Activated naive CD4-positive, alpha-beta T cell treated with anti-CD3 and anti-CD28 coated beads, Interleukin-2, amount 50 U/mL, for 72 hours (primary cell): ENCODE measurements around the gene P2RX7. TPM values are rescaled to one million over a fixed set of nuclear protein-coding genes. Genes with fewer than 3 reads are reported as not detected.

Experiments
- ATAC-seq, 2 donors: fragments of 150-1000 bp; cut with Tn5 transposase; 2 replicates each; pipeline ENCODE4 v1.10.0; 2021; ENCODE audit warnings: mild to moderate bottlenecking in 2 of 2, moderate library complexity in 2 of 2
- DNase-seq, 2 donors: peaks; one replicate each; pipeline ENCODE4 v3.0.0; 2021 to 2022; ENCODE audit warnings: low spot score in 2 of 2
- H3K27ac Mint-ChIP-seq, 2 donors: one replicate each; pipeline ENCODE4 v1.8.0; 2022; ENCODE audit warnings: mild to moderate bottlenecking in 2 of 2, mixed read lengths in 2 of 2
- H3K36me3 Mint-ChIP-seq, 2 donors: one replicate each; pipeline ENCODE4 v1.8.0; 2022; ENCODE audit warnings: mixed read lengths in 2 of 2
- H3K9me3 Mint-ChIP-seq, 2 donors: one replicate each; pipeline ENCODE4 v1.8.0; 2022; ENCODE audit warnings: mixed read lengths in 2 of 2
- total RNA-seq, 2 donors: library from RNA; stranded (reverse); gene quantifications; one replicate each; pipeline ENCODE4 v1.2.3, GENCODE V29; 2022

Gene P2RX7
- total RNA-seq, 2 donors from 2014 or later = 1.2 to 7.3 TPM

DNA sequence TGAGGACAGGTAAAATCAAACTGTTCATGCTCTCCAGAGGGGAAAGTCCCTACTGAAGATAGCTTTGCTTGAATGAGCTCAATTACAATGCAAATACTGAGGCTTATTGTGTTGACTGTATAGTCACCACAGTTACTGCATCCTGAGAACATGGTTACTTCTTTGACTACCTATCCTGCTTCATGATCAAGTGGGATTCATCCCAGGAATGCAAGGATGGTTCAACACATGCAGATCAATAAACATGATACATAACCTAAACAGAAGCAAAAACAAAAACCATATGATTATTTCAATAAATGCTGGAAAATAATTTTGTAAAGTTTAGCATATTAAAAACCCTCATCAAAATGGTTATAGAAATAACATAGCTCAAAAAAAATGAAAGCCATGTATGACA is 32.9 kb upstream of the P2RX7 start:
- ATAC-seq (no peak), DNase-seq (no peak)
- no peak overlapping the region for H3K27ac Mint-ChIP-seq
- H3K36me3 Mint-ChIP-seq = peaks cover 6 to 9% of the 10 kb centered on the region in 2 donors
- H3K9me3 Mint-ChIP-seq = peaks cover 0 to 7% of the 10 kb centered on the region in 2 donors

DNA sequence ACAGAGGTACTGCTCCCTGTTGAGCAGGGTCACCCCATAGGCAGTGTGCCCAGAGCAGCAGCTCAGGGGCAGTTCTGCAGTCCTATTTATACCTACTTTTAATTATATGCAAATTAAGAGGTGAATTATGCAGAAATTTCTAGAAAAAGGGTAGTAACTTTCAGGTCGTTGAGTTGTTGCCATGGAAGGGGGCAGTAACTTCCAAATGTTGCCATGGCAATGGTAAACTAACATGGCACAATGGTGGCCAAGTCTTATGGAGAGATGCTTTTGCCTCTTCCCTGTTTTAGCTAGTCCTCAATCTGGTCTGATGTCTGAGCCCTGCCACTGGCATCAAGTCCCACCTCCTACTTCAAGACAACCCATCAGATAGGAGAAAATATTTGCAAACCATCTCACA is 30.4 kb upstream of the P2RX7 start:
- H3K27ac Mint-ChIP-seq = no peak overlapping the region
- peaks cover 0 to 7% of the 10 kb centered on the region in 2 donors for H3K9me3 Mint-ChIP-seq
- DNase-seq (no peak), ATAC-seq (no peak)
- H3K36me3 Mint-ChIP-seq = peaks cover 6 to 9% of the 10 kb centered on the region in 2 donors

DNA sequence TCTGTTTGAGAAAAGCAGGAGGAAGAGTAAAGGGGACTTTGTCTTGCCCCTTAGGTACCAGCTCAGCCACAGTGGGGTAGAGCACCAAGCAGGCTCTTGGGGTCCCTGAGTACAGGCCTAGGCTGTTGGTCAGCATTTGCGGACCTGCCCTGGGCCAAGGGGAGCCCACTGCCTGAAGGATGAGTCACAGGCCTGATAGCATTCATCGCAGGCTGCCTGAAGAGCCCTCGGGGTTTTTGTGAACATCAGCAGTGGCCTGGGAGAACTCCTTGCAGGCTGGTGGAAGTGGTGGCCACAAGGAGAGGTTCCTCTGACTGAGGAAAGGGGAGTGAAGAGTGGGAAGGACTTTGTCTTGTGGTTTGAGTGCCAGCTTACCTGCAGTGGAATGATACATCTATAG is 25.0 kb upstream of the P2RX7 start:
- ATAC-seq (no peak), DNase-seq (no peak)
- Mint-ChIP-seq H3K27ac (no peak overlapping the region), H3K36me3 (no peaks in the 10 kb centered on the region), H3K9me3 (no peaks in the 10 kb centered on the region)

DNA sequence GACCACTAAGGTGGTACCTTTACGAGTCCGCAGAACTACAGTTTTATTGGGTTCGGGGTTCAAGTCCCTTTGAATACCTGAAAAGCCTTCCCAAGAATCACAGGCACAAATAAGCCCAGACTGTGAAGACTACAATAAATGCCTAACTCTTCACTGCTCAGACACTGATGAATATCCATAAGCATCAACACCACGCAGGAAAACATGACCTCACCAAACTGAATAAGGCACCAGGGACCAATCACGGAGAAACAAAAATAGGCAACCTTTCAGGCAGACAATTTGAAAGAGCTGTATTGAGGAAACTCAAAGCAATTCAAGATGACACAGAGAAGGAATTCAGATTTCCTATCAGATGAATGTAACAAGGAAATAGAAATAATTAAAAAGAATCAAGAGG is 24.2 kb upstream of the P2RX7 start:
- no peaks in the 10 kb centered on the region for H3K36me3 Mint-ChIP-seq
- DNase-seq (no peak), ATAC-seq (no peak)
- no peaks in the 10 kb centered on the region for H3K9me3 Mint-ChIP-seq
- H3K27ac Mint-ChIP-seq = no peak overlapping the region

DNA sequence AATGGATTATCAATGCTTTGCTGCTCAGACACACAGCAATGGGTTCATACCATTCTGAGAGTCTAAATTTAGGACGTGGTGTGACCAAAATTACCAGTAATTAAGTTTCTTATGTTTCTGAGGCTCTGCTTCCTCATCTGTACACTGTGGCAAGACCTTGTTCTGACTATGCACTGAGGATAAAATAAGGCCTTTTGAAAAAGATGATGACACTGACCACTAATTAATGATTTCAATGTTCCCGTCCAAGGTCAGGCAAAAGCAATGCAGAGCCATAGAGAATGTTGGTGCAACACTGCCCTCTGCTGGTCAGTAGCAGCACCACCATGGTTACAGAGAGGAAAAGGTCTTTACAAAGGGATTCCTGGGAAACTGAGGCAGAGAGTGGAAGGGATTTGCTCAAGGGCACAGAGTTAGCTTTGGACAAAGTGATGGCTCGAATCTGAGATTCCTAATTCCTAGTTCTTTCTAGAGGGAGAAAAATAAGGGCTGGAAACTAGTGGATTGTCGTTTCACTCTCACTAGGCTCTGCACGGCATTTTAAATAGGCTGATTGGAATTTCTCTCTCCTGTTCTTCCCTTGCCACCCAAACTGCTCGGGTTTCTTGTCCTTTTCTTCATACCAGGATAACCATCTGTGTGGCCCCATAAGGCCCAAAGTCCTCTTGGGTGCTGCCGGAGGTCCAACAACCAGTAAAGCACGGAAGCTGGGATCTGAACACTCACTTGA is 22.3 kb upstream of the P2RX7 start:
- Mint-ChIP-seq H3K36me3 (no peaks in the 10 kb centered on the region), H3K9me3 (no peaks in the 10 kb centered on the region), H3K27ac (no peak overlapping the region)
- DNase-seq (peak; percentile 60 to 64), ATAC-seq (peak; percentile 77)

DNA sequence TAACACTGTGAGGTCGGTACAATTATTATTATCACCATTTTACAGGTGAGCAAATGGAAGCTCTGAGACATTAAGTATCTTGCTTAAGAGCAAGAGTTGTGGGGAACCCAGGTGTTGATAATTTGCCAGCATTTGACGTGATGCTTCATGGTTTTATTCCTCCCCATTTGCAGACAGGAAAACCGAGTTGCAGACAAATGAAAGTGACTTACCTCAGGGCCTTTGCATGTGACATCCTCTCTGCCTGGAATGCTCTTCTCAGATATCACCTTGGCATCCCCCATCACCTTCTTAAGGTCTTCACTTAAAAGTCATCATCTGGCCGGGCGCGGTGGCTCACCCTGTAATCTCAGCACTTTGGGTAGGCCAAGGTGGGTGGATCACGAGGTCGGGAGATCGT is 21.0 kb upstream of the P2RX7 start:
- Mint-ChIP-seq H3K36me3 (no peaks in the 10 kb centered on the region), H3K27ac (no peak overlapping the region), H3K9me3 (no peaks in the 10 kb centered on the region)
- no peak for ATAC-seq
- no peak for DNase-seq

DNA sequence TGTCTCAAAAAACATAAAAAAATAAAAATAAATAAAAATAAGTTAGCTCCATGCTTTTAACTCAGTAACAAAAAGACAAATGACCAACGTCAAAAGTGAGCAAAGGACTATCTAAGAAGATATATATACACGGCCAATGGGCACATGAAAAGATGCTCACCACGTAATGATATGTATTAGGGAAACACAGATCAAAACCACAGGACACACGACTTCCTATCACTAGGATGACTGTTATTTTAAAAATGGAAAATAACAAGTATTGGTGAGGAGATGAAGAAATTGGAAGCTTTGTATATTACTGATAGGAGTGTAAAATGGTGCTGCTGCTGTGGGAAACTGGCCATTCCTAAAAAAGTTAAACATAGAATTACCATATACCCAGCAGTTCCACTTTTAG is 20.2 kb upstream of the P2RX7 start:
- Mint-ChIP-seq H3K9me3 (no peaks in the 10 kb centered on the region), H3K36me3 (no peaks in the 10 kb centered on the region), H3K27ac (no peak overlapping the region)
- DNase-seq (no peak), ATAC-seq (no peak)

DNA sequence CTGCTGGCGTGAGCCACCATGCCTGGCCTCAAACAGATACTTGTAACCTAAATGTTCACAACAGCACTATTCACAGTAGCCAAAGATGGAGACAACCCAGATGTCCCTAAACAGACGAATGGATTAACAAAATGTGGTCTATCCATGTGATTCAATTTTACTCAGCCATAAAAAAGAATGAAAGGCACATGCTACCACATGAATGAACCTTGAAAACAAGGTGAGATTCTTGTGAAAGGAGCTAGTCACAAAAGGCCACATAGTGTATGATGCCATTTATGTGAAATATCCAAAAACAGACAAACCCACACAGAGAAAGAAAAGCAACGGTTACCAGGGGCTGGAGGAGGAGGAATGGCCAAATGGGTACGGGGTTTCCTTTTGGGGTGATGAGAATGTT is 19.6 kb upstream of the P2RX7 start:
- Mint-ChIP-seq H3K36me3 (no peaks in the 10 kb centered on the region), H3K9me3 (no peaks in the 10 kb centered on the region), H3K27ac (peak overlapping the region in 1 of 2 donors; percentile 17)
- ATAC-seq = peak; percentile 9 to 43
- no peak for DNase-seq

DNA sequence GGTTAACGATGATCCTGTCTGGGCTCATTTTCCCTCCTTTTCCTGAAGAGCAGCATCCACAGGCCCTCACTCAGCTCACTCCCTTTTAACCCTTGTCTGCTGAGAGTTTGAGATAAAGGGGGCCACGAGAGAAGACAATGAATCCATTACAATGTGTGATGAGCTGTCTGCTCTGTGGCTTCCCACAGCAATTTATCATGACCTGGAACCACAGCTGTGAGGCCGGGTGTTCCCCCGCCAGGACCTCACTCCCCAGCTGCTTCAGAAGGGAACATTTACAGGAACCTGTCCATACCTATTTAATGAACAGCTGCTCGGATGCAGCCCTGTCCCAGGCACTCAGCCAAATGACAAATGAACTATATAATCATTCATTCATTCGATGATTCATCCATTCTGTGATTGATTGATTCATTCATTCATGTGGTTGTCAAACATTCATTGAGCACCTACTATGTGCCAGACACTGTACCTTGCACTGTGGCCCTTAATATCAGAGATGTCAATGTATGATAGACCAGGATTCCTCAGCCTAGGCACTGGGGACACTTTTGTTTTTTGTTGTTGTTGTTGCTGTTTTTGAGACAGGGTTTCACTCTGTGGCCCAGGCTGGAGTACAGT is 18.5 kb upstream of the P2RX7 start:
- H3K27ac Mint-ChIP-seq = no peak overlapping the region
- no peak for DNase-seq
- H3K36me3 Mint-ChIP-seq = no peaks in the 10 kb centered on the region
- H3K9me3 Mint-ChIP-seq = no peaks in the 10 kb centered on the region
- ATAC-seq = peak in 1 of 2 donors; percentile 57

DNA sequence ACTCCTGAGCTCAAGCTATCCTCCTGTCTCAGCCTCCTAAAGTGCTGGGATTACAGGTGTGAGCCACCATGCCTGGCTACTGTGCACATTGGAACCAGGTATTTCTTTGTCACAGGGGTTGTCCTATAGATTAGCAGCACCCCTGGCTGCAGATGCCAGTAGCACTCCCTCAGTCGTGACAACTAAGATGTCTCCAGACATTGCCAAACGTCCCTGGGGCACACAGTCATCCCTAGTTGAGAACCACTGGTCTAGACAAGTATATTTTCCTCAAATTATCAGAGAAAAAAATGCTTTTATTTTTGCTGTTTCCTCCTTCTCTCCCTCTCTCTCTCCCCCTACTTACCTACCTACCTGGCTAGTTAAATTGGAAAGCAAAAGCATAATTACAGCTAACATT is 17.9 kb upstream of the P2RX7 start:
- no peak for DNase-seq
- Mint-ChIP-seq H3K27ac (peak overlapping the region in 1 of 2 donors; percentile 51), H3K9me3 (no peaks in the 10 kb centered on the region), H3K36me3 (no peaks in the 10 kb centered on the region)
- ATAC-seq = no peak

DNA sequence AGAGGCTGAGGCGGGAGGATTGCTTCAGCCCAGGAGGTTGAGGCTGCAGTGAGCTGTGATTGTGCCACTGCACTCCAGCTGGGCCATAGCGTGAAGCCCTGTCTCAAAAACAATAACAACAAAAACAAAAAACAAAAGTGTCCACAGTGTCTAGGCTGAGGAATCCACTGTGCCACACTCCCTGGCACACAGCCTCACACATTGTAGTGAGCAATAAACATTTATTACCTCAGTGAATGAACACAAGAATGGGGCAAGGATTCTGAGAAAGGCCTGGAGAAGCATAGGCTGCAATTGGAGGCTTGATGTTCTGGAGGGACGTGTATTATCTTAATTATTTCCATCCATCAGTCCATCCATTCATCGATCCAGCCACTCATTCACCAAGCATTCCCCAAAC is 17.1 kb upstream of the P2RX7 start:
- ATAC-seq = no peak
- DNase-seq = no peak
- Mint-ChIP-seq H3K9me3 (no peaks in the 10 kb centered on the region), H3K36me3 (no peaks in the 10 kb centered on the region), H3K27ac (no peak overlapping the region)

DNA sequence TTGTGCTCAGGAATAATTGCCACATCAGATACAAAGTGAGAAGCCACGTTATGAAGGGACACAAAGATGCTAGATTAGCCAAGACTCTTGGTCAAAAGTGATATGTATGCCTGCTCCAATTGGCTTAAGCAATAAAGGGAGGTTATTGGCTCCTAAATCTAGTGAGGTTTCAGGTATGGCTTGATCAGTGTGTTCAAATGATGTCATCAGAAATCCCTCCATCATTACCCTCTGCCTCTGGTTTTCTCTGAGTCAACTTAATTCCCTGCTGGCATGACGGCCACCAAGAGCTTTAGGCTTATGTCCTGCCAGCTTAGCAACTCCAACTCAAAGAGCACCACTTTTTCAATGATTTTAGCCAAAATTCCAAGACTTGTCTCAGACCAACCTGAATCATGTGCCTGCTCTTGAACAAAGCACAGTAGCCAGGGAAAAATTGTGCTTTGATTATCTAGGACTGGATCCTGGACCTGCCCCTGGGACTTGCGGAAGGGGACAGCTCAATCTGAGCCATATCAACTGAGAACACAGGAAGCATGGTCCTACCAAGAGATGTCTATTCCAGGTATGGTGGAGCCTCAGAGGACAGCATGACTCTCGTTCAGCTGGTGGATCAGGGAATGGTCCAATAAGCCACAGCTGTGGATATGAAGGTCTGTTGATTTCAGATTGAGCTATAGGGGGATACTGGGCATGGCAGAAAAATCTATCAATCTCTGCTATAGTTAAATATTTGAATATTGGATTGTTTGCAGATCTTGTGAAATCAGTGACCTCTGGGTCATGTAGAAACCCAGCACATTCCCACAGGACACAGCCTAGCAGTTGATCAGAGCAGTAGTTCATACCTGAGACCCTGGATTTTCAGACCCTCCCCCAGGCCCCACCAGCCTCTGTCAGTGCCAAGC is 16.1 kb upstream of the P2RX7 start:
- no peaks in the 10 kb centered on the region for H3K9me3 Mint-ChIP-seq
- DNase-seq = no peak

DNA sequence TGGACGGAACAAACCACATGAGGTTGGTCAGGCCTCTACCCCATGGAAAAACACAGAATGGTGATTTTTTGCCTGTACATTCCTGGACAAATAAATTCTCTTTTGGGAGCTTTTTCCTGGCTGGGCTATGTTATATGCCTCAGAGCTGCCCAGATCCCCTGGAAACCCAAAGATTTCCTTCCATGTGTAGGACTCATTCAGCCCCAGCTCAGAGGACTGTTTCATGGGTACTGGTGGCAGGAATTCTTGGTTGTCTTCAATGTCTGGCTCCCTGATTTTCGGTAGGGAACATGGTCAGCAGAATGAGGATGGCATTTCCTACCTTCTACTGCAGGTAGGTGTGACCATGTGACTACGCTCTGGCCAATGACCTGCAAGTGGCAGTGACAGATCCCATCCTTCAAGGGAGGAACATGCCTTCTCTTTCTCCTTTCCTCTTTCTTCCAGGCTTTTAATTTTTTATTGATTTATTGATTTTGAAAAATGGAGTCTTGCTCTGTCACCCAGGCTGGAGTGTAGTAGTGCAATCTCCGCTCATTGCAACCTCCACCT is 15.4 kb upstream of the P2RX7 start:
- no peaks in the 10 kb centered on the region for H3K9me3 Mint-ChIP-seq
- ATAC-seq = no peak
- no peaks in the 10 kb centered on the region for H3K36me3 Mint-ChIP-seq
- DNase-seq = no peak
- no peak overlapping the region for H3K27ac Mint-ChIP-seq

More for the DNA sequence above, 16.1 kb upstream of the P2RX7 start:
- no peak overlapping the region for H3K27ac Mint-ChIP-seq
- no peak for ATAC-seq
- H3K36me3 Mint-ChIP-seq = no peaks in the 10 kb centered on the region

DNA sequence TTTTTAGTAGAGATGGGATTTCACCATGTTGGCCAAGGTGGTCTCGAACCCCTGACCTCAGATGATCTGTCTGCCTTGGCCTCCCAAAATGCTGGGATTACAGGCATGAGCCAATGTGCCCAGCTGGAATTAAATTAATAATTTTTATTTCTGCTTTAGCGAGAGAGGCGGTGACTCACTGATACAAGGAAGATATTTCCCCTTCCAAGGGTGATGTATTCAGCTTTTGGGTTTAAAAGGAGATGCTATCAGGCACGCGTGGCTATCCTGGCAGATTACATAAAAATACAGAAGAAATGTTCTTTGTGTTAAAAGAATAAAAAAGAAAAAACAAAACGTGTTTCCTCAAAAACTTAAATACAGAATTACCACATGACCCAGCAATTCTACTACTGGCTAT is 12.4 kb upstream of the P2RX7 start:
- DNase-seq (no peak), ATAC-seq (no peak)
- H3K27ac Mint-ChIP-seq = no peak overlapping the region
- H3K36me3 Mint-ChIP-seq = no peaks in the 10 kb centered on the region
- H3K9me3 Mint-ChIP-seq = peaks cover 4 to 11% of the 10 kb centered on the region in 2 donors

DNA sequence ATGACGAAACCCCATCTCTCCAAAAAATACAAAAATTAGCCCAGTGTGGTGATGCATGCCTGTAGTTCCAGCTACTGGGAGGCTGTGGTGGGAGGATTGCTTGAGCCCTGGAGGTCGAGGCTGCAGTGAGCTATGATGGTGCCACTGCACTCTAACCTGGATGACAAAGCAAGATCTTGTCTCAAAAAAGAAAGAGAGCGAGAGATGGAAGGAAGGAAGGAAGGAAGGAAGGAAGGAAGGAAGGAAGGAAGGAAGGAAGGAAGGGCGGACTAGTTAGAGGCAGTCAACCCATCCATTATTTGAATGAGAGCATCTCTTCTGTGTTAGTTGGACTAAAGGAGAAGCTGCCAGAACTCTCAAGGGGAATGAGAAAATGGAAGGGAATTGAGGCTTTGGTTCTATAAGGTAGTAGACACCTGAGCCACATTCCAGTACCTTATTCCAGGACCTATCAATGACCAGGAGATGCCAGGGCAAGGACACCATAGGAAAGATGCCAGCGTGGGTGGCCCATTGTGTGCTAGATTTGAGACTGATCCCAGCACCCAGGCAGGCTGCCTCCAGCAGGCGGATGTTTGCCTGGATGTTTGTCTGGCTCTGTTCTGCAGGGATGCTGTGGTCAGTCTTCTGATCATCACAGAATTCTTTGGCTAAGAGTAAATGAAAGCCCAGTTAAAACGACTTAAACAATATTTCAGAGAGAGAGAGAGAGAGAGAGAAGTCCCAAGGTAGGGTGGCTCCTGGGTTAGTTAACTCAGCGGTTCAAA is 11.5 kb upstream of the P2RX7 start:
- peaks cover 4 to 11% of the 10 kb centered on the region in 2 donors for H3K9me3 Mint-ChIP-seq
- no peak for ATAC-seq
- no peak overlapping the region for H3K27ac Mint-ChIP-seq
- H3K36me3 Mint-ChIP-seq = no peaks in the 10 kb centered on the region
- DNase-seq = no peak

DNA sequence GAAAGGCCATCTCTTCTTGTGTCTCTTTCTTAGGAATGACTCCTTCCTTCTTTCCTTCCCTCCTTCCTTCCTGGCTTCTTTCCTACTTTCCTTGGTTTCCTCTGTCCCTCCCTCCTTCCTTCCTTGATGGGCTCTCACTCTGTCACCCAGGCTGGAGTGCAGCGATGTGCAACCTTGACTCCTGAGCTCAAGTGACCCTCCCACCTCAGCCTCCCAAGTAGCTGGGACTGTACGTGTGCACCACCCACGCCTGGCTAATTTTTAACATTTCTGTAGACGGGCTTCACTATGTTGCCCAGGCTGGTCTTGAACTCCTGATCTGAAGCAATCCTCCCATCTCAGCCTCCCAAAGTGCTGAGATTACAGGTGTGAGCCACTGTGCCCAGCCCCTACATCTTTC is 10.9 kb upstream of the P2RX7 start:
- ATAC-seq (no peak), DNase-seq (no peak)
- Mint-ChIP-seq H3K27ac (no peak overlapping the region), H3K36me3 (no peaks in the 10 kb centered on the region), H3K9me3 (peaks cover 4 to 11% of the 10 kb centered on the region in 2 donors)
